ENCODE data around the gene ZNF33A. TPM values are rescaled to one million over a fixed set of nuclear protein-coding genes. Genes with fewer than 3 reads are reported as not detected.
A peak's percentile ranks its signal among the peaks of the same experiment; 100 is the strongest.
"Not testable (repeated sequence)": the region's sequence is repeated elsewhere in the genome, so short reads cannot be mapped to it uniquely, and the experiment has no call there.

ZNF33A gene
- polyA plus RNA-seq (2013, experiment 1 of 2; ENCODE audit: insufficient read length), result 8.1 TPM
- polyA plus RNA-seq (2013, experiment 2 of 2; ENCODE audit: insufficient read length), result 8.1 TPM

- peak; percentile 84 for DNase-seq
Measured at GRCh38 chr10:38010119-38010903, at the start of gene ZNF33A. ZNF33A (plus strand) TSS chr10:38010675; CDS start chr10:38012342, 1,667 bp downstream.

- DNase-seq, result no peak
Measured at GRCh38 chr10:37965006-37965405, 45.5 kb upstream of the ZNF33A start.

GRCh38 chr10:37972396-37972795, 38.1 kb upstream of the ZNF33A start:
- DNase-seq, result no peak

- peak; percentile 12 for DNase-seq
Measured at GRCh38 chr10:37975401-37975991, 35.0 kb upstream of the ZNF33A start.

GRCh38 chr10:37976091-37976879, 34.2 kb upstream of the ZNF33A start, which contains the start of gene ZNF25:
ZNF25 (minus strand) TSS chr10:37976647; CDS start chr10:37971722, 4,925 bp downstream.
- peak; percentile 99 for DNase-seq

- DNase-seq, result no peak
Measured at GRCh38 chr10:37976880-37977203, 33.6 kb upstream of the ZNF33A start.

GRCh38 chr10:37991655-37992054, 18.8 kb upstream of the ZNF33A start:
- no peak for DNase-seq

- no peak for DNase-seq
Measured at GRCh38 chr10:37992083-37992482, 18.4 kb upstream of the ZNF33A start.

GRCh38 chr10:37998920-37999319, 11.6 kb upstream of the ZNF33A start:
- not testable (repeated sequence) for DNase-seq

GRCh38 chr10:38000474-38000873, 10.0 kb upstream of the ZNF33A start:
- DNase-seq, result not testable (repeated sequence)

- DNase-seq, result no peak
Measured at GRCh38 chr10:38003026-38003425, 7.4 kb upstream of the ZNF33A start.

GRCh38 chr10:38003588-38003987, 6.9 kb upstream of the ZNF33A start:
- no peak for DNase-seq

- DNase-seq, result peak; percentile 1
Measured at GRCh38 chr10:38007551-38007950, 2.9 kb upstream of the ZNF33A start.

GRCh38 chr10:38007991-38008390, 2.5 kb upstream of the ZNF33A start:
- no peak for DNase-seq

- DNase-seq, result no peak
Measured at GRCh38 chr10:38016354-38016753, 5.9 kb downstream of the ZNF33A start.

GRCh38 chr10:38019124-38019523, 8.6 kb downstream of the ZNF33A start:
- not testable (repeated sequence) for DNase-seq

- DNase-seq, result no peak
Measured at GRCh38 chr10:38025283-38025682, 14.8 kb downstream of the ZNF33A start.

- DNase-seq, result peak; percentile 18
Measured at GRCh38 chr10:38027986-38028385, 17.5 kb downstream of the ZNF33A start.

- DNase-seq, result no peak
Measured at GRCh38 chr10:38032886-38033285, 22.4 kb downstream of the ZNF33A start.

GRCh38 chr10:38038107-38038931, 27.8 kb downstream of the ZNF33A start:
- DNase-seq, result no peak

- DNase-seq, result no peak
Measured at GRCh38 chr10:38038932-38039245, 28.4 kb downstream of the ZNF33A start.

- DNase-seq, result no peak
Measured at GRCh38 chr10:38043516-38043915, 33.0 kb downstream of the ZNF33A start.

Data from fibroblast of skin of scalp (primary cell).